NCI-H82 treated with DMSO at 0.1 percent for 48 hours (cell line): ENCODE measurements around the gene DHCR7.
"Not testable (repeated sequence)": the region's sequence is repeated elsewhere in the genome, so short reads cannot be mapped to it uniquely, and the experiment has no call there.

Experiments
- DNase-seq: peaks from one replicate; lab custom pipeline; 2025; ENCODE audit not compliant: unreplicated experiment; lab: John Stamatoyannopoulos, UW

DHCR7 gene

GRCh38 chr11:71440021-71440755 is 8.0 kb downstream of the DHCR7 start:
- DNase-seq, result no peak

GRCh38 chr11:71438650-71439049 is 9.5 kb downstream of the DHCR7 start:
- no peak for DNase-seq

DNA sequence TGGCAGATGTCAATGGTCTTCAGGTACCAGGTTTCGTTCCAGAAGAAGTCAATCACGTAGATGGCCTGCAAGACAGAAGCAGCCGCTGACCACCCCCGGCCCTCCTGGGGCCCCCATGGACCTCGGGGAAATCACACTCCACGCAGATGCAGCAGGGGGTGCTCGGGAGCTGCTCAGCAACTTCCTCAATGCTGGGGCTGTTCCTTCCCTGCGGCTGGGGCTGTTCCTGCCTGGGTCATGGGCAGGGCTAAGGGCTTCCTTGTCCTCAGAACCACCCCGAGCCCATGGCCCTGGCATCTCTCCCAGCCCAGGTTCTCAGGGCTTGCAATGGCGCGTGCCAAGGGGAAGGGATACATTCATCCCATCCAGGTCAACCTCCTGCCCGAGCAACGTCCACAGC is 10.3 kb downstream of the DHCR7 start:
- DNase-seq, result no peak

- DNase-seq, result no peak
Measured at GRCh38 chr11:71437399-71437798, 10.8 kb downstream of the DHCR7 start.

DNA sequence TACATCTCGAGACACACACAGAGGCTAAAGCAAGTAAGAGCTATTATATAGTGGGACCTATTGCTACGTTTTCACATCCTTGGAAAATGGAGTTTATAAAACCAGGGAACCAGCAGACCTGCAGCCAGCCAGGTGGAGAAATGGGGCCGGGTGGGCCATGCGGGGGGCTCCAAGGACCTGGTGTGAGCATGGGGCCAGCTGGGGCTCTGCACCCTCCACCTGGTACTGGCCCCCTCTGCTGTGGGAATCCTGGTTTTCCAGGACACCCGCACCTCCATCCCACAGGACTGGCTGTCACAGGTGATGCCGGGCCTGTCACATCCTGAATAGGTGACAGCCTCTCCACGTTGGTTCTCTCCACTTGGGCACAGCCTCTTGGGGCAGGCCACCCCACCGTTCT is 11.3 kb downstream of the DHCR7 start:
- no peak for DNase-seq

GRCh38 chr11:71435278-71435951 is 12.8 kb downstream of the DHCR7 start:
- DNase-seq, result no peak

GRCh38 chr11:71434576-71435130 is 13.5 kb downstream of the DHCR7 start:
- no peak for DNase-seq

GRCh38 chr11:71433648-71434450 is 14.3 kb downstream of the DHCR7 start:
- no peak for DNase-seq

GRCh38 chr11:71432761-71433647 is 15.2 kb downstream of the DHCR7 start:
- DNase-seq, result no peak

DNA sequence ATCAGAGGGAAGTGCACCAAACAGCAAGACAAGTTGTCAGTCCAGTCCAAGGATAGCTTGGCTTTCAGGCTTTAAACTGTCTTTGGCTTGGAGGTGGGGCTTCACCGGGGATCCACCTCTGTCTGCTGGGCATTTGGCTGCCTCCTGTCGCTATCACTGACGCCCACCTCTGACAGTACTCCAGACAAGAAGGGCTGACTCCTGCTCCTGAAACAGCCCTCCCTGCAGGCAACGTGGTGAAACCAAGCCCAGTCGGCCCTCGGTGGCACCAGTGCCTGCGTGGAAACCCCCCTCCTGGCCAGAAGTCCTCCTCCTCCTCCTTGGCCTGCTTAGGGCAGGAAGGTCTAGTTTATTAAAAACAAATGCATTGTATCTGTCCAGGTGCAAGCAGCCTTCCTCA is 16.9 kb downstream of the DHCR7 start:
- no peak for DNase-seq

GRCh38 chr11:71430166-71430565 is 18.0 kb downstream of the DHCR7 start:
- DNase-seq, result no peak

DNA sequence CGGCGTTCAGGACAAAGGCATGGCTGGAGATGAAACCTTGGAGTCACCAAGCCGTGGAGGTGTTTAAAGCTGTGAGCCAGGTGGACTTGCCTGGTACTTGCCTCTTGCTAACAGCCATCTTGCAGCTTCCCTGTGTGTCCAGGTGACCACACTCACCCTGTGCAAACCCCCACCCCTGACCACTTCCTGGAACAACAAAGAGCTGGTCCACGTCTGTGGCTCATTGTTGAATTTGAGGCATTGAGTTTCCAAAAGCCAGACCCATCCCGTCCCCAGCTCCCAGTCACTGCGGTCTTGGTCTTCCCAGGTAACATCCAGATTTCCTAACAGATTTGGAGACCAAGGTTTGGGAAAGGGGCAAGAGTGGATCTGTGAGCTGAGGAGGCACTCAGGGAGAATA is 18.5 kb downstream of the DHCR7 start:
- DNase-seq, result no peak

DNA sequence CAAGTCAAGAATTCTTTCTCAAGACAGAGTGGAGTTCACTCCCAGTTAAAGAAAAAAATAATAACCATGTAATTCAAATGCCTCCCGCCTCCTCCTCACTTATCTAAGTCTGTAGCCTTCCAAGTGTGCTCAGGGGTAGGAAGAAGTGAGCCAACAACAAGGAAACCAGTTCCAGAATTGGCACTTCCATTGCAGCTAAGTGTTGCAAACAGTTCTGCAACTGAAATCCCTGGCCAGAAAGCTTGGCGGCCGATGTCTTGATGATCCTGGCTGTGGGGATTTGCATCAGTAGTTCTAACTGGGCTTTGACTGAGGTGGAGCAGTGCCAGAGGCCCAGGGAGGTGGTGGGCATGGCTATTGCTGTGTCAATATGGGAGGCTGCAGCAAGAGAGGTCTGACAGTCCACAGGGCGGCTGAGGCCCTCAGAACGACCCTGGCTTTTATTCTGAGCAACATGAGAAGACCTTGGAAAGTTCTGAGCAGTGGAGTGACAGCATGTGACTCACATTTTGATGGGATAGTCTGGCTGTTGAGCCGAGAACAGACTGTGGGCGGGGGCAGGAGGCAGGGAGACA is 19.2 kb downstream of the DHCR7 start:
- no peak for DNase-seq

GRCh38 chr11:71426413-71426812 is 21.8 kb downstream of the DHCR7 start:
- DNase-seq, result no peak

- DNase-seq, result no peak
Measured at GRCh38 chr11:71425860-71426259, 22.3 kb downstream of the DHCR7 start.

GRCh38 chr11:71425409-71425808 is 22.8 kb downstream of the DHCR7 start:
- DNase-seq, result no peak

- no peak for DNase-seq
Measured at GRCh38 chr11:71423181-71423790, 24.9 kb downstream of the DHCR7 start.

DNA sequence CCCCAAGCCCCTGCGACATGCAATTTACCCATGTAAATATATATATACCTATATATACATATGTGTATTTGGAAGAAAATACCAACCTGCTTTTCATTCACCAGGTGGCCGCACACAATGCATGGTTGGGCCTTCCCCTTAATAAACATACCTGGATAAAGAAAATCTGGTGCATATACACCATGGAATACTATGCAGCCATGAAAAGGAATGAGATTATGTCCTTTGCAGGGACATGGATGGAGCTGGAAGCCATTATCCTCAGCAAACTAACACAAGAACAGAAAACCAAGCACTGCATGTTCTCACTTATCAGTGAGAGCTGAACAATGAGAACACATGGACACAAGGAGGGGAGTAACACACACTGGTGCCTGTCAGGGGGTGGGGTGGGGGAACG is 25.9 kb downstream of the DHCR7 start:
- not testable (repeated sequence) for DNase-seq

DNA sequence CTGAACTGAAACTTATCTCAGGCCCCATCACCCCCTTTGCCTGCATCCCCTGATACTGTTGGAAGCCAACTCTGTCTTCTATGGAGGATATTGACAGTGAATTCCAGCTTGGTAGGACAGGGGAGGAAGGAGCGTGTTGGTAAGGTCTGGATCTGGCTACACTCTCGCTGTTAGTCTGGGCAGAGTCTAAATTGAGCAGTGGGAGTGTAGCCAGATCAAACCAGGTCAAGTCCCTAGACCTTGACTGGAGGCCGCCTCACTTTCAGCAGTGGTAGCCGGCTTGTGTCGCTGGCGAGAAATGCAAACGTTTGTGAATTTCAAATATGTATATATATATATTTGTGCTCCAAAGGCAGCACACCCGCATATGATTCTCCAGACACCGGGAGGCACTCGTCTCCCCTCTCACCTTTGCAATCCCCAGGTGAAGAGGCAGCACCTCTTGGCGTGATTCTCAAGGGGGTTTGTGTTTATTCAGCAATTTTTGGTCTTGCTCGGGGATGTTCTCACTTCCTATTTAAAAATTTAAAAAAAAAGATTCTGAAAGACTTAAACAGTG is 26.7 kb downstream of the DHCR7 start:
- DNase-seq, result no peak
